ENCODE results near the gene NRL.
"Not testable (repeated sequence)": the region's sequence is repeated elsewhere in the genome, so short reads cannot be mapped to it uniquely, and the experiment has no call there.

Gene NRL

GRCh38 chr14:24123424-24124417 lies 9.0 kb upstream of the NRL start:
- no peak for DNase-seq (ENCODE audit: low spot score)

DNA sequence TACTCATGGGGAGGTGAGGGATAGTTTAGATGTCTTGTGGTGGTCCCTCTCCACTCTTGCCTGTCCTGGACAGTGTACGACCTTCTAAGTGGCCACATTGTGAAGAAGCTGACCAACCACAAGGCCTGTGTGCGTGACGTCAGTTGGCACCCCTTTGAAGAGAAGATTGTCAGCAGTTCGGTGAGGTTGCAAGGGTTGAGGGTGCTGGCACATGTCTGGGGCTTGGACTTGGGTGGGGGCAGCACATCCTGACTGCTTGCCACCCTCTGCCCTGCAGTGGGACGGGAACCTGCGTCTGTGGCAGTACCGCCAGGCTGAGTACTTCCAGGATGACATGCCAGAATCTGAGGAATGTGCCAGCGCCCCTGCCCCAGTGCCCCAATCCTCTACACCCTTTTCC lies 8.1 kb upstream of the NRL start:
- DNase-seq (ENCODE audit: low spot score), result no peak

GRCh38 chr14:24122416-24122815 lies 7.7 kb upstream of the NRL start:
- DNase-seq (ENCODE audit: low spot score), result no peak

- no peak for DNase-seq (ENCODE audit: low spot score)
These were observed 6.5 kb upstream of the NRL start for GRCh38 chr14:24121210-24121609.

DNA sequence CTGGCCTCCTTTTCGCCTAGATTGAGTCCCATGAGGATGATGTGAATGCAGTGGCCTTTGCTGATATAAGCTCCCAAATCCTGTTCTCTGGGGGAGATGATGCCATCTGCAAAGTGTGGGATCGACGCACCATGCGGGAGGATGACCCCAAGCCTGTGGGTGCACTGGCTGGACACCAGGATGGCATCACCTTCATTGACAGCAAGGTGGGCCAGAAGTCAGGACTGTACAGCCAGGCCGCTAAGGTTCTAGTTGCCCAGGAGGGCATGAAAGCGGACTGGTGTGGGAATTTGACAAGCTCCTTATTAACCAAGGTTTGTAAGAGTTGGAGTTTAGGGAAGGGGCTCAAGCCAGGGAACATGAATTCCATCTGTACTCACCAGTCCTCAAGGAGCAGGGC lies 4.9 kb upstream of the NRL start:
- DNase-seq (ENCODE audit: low spot score), result no peak

DNA sequence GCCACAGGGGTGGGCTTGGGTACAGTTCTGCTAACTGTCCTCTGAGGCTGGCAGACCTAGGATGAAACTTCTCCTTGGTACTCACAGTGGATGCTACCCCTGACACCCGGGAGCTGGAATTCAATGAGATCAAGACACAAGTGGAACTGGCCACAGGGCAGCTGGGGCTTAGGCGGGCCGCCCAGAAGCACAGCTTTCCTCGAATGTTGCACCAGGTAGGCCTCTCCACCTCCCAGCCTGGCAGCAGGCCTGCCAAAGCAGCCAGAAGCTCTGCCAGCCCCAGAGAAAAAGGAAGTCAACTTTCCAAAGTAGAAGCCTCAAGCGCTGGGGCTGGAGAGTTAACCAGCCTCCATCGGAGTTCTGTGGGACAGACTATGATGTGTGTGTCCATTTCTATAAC lies 2.4 kb upstream of the NRL start:
- no peak for DNase-seq (ENCODE audit: low spot score)

DNA sequence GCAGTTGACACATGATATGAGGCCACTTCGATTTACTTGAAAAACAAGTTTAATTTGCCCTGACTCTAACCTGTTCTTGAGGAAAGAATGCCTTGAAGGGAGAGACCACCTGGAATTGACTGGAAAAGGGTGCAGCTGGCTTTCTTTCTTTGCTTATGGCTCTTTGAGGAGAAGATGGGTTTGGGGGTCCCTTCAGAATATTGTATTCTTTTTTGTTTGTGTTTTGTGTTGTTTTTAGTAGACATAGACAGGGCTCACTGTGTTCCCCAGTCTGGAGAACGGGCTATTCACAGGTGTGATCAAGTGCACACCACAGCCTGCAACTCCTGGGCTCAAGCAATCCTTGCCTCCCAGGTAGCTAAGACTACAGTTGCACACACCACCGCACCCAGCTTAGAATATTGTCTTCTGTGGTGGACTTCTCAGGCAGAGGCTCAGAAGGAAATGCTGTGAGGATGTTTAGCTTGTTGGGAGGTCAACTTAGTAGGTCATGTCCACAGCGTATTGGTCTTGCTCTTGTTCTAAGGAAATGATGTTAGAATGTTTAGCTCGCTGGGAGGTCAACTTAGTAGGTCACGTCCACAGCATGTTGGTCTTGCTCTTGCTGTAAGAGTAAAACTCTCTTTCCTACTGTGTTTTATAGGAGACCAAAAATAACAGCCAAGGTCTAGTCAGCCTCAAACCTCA lies 1.5 kb upstream of the NRL start:
- DNase-seq (ENCODE audit: low spot score), result no peak

DNA sequence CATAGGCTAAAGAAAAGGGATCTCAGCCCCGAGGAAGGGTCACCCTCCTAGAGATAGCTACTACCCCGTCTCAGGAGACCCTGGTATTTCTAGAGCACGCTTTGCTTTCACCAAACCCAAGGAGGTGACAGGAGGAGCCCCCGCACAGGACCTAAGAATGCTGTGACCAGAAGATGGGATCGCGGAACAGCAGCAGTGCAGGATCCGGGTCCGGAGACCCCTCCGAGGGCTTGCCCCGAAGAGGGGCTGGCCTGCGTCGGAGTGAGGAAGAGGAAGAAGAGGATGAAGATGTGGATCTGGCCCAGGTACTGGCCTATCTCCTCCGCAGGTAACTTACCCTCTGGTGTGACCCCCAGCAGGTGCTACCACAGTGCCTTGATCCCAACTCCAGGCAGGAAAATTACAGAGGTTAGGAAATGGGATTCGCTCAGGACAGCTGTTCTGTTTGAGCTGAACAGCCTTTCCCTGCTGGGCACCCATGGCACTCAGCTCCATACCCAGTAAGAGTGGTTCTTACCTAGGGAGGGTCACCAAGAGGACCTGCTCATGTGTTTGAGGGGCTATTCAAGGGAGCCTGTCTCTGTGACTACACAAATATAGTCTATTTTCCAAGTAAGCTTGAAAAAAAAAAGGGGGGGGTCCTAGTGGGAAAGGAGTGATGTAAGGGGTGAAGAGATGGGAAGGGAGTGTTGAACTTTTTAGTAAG lies 826 bp upstream of the NRL start:
- DNase-seq (ENCODE audit: low spot score), result no peak

- peak; percentile 97 for DNase-seq (ENCODE audit: low spot score)
These were observed 783 bp downstream of the NRL start for GRCh38 chr14:24113801-24114531.

DNA sequence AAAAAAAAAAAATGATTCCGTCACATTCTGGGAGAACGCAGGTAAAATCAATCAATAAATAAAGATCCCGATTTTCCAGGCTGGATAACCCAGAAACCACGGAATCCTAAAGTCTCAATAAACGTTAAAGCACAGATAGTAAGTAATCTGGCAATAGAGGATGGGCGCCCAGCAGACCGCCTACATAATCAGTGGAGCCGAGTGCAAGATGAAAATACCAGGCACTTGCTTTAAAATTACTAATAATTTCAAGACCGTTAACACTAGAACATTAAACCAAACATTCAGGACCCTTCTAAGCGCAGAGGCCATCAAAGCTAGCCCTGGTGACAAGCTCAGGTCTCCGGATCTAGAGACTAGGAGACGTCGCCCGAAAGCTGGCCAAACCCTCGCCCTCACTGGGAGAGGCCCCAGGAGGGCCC lies 1.4 kb downstream of the NRL start:
- DNase-seq (ENCODE audit: low spot score), result no peak

DNA sequence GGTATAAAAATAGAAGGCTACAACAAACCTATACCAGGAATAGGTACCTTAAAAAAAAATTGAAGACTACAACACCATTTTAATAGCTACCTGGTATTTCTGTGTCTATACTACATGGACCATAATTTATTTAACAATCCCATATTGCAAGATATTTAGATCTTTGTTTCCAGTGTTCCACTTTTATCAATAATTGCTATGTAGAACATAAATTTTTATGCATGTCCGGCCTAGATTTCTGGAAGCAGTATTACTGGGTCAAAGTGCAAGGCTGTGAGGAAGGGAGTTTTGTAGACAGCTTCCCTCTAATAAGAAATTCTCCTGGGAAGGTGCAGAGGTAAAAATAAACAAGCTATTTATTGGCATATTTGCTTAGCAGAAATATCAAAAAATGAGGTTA lies 4.2 kb downstream of the NRL start:
- DNase-seq (ENCODE audit: low spot score), result no peak

GRCh38 chr14:24110060-24110459 lies 4.7 kb downstream of the NRL start:
- peak; percentile 60 for DNase-seq (ENCODE audit: low spot score)

GRCh38 chr14:24108336-24108874 lies 6.3 kb downstream of the NRL start:
- no peak for DNase-seq (ENCODE audit: low spot score)

DNA sequence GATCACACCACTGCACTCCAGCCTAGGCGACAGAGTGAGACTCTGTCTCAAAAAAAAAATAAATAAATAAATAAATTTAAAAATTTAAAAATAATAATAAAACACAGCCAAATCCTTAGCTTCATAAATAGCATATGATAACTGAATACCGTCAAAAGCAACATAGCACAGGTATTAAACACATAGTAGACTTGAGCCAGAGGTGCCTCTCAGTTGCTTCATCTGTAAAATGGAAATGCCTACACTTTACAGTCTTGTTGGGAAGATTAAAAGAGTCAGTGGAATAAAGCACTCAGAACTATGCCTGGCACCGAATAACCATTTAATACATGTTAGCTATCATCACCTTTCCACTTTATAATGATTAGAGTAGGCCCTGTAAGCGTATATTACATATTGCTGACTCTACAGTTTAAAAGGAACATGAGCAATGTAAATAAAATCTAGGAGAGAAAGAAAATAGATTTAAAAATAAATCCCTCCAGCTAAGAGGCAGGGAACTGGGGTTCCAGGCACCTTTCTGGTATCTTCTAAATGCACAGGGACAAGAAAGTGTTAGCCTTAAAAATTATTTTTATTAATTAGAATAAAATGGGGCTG lies 8.0 kb downstream of the NRL start:
- DNase-seq (ENCODE audit: low spot score), result no peak

GRCh38 chr14:24105609-24106239 lies 9.0 kb downstream of the NRL start:
- not testable (repeated sequence) for DNase-seq (ENCODE audit: low spot score)

DNA sequence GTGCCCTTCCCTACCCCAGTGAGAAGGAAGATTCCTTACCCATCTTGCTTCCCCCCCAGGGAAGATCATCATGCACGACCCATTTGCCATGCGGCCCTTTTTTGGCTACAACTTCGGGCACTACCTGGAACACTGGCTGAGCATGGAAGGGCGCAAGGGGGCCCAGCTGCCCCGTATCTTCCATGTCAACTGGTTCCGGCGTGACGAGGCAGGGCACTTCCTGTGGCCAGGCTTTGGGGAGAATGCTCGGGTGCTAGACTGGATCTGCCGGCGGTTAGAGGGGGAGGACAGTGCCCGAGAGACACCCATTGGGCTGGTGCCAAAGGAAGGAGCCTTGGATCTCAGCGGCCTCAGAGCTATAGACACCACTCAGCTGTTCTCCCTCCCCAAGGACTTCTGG lies 11.3 kb downstream of the NRL start:
- DNase-seq (ENCODE audit: low spot score), result no peak

GRCh38 chr14:24102357-24103048 lies 12.2 kb downstream of the NRL start:
- no peak for DNase-seq (ENCODE audit: low spot score)

DNA sequence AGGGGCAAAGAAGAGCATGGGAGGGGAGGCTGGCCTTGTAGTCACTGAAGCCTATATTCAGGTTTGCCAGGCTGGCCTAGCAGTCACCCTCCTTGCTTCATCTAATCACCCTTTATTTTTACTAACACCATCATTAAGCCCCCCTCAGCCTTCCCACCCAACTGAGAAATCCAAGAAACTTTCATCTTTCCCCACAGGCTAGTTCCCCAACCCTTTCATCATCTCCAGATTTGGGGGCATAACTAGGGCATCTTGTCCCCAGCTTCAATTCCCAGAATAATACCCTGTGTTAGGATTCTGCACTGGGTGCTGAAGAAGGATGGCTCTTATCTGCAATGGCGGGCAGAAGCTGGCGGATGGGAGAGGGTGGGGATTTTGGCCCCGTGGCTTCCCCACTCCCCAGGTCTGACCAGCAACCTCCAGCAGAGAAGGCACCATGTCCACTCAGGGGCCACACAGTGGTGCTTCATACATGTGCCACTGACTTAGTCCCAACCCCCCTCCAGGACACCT lies 13.7 kb downstream of the NRL start:
- no peak for DNase-seq (ENCODE audit: low spot score)

DNA sequence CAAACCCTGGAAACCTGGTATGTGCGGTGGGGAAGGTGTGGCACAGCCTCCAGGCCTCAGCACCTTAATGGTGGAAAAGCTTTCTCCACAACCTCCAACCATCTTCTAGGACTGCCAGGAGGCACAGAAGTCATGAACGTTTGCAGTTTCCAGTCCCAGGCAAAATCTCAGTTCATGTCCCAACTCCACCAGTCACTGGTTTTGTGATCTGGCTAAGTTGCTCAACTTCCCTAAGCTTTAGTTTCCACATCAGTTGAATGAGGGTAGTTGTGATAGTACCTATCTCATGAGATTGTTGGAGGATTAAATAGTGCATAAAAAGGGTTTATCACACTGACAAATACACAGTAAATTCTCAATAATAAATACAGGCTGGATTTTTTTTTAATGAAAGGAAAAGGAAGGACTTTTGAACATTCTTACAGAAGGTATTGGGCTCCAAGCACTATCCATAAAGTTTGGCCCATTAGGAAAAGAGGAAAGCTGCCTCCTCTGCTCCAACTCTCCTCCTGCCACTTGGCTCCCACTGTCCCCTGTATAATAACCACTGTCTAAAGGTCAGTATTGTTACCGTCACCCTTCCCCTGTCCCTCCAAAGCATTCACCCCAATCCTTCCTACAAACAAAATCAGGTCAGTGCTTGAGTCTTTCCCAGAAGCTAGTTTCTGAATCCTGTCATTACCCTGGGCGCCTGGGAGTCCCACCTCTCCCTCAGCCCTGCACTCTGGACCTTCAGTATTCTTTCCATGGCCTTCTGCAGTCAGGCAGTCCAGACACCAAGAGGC lies 14.4 kb downstream of the NRL start:
- no peak for DNase-seq (ENCODE audit: low spot score)

All from SW480 (cell line).